C4-2B (cell line): ENCODE measurements around the gene WFIKKN1.

Experiments
- H3K27ac ChIP-seq: fragments of 450-650 bp; 2 replicates; pipeline ENCODE4 v1.5.1; 2017
- ZFX ChIP-seq: fragments of 450-650 bp; IDR thresholded peaks from 2 replicates; pipeline ENCODE4 v1.6.1; 2017
- TF ChIP-seq, protein P1 (sequence below): fragments of 450-650 bp; conservative IDR thresholded peaks from 2 replicates; pipeline ENCODE4 v1.5.1; 2017; ENCODE audit warnings: mild to moderate bottlenecking

WFIKKN1 gene

DNA sequence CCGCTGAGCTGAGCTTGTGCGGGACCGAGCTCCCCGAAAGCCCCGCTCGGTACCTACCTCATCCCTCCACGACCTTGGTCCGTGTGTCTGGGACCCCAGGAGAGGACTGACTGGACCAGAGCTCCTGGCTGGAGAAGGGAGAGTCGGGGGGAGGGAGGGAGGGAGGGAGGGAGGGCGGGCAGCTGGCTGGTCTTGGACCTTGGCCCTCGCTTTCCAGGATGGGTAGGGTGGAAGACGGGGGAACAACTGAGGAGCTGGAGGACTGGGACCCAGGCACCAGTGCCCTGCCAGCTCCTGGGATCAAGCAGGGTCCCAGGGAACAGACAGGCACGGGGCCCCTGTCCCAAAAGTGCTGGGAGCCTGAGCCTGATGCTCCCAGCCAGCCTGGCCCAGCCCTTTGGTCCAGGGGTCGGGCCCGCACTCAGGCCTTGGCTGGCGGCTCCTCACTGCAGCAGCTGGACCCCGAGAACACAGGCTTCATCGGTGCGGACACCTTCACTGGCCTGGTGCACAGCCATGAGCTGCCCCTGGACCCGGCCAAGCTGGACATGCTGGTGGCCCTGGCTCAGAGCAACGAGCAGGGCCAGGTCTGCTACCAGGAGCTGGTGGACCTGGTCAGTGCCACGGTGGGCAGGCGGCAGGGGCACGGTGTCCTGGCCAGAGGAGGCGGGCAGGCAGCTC lies 45.2 kb downstream of the WFIKKN1 start:
- TF ChIP-seq ZFX: no peak
- TF ChIP-seq, protein P1, sequence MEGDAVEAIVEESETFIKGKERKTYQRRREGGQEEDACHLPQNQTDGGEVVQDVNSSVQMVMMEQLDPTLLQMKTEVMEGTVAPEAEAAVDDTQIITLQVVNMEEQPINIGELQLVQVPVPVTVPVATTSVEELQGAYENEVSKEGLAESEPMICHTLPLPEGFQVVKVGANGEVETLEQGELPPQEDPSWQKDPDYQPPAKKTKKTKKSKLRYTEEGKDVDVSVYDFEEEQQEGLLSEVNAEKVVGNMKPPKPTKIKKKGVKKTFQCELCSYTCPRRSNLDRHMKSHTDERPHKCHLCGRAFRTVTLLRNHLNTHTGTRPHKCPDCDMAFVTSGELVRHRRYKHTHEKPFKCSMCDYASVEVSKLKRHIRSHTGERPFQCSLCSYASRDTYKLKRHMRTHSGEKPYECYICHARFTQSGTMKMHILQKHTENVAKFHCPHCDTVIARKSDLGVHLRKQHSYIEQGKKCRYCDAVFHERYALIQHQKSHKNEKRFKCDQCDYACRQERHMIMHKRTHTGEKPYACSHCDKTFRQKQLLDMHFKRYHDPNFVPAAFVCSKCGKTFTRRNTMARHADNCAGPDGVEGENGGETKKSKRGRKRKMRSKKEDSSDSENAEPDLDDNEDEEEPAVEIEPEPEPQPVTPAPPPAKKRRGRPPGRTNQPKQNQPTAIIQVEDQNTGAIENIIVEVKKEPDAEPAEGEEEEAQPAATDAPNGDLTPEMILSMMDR: no peak
- no peak overlapping the region for H3K27ac ChIP-seq

DNA sequence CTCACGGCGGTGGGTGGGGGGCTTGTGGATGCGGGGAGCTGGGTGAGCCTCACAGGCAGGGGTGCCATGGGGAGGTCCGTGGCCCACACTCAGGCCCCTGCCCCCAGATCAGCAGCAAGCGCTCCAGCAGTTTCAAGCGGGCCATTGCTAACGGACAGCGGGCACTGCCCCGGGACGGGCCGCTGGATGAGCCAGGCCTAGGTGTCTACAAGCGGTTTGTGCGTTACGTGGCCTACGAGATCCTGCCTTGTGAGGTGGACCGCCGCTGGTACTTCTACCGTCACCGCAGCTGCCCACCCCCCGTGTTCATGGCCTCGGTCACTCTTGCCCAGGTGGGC lies 45.7 kb downstream of the WFIKKN1 start:
- TF ChIP-seq, protein P1: no peak
- TF ChIP-seq ZFX: no peak
- H3K27ac ChIP-seq: no peak overlapping the region

DNA sequence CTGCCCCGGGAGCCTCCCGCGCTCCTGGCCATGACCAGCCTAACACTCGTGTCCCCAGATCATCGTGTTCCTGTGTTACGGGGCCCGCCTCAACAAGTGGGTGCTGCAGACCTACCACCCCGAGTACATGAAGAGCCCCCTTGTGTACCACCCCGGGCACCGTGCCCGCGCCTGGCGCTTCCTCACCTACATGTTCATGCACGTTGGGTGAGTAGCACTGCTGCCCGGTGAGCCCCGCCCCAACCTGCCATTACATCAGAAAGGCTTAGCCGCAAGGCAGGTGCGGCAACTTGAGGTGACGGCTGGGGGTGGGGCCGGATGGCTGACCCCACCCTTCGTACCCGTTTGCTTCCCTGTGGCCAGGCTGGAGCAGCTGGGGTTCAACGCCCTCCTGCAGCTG lies 46.1 kb downstream of the WFIKKN1 start:
- TF ChIP-seq ZFX: no peak
- TF ChIP-seq, protein P1: no peak
- H3K27ac ChIP-seq: no peak overlapping the region

DNA sequence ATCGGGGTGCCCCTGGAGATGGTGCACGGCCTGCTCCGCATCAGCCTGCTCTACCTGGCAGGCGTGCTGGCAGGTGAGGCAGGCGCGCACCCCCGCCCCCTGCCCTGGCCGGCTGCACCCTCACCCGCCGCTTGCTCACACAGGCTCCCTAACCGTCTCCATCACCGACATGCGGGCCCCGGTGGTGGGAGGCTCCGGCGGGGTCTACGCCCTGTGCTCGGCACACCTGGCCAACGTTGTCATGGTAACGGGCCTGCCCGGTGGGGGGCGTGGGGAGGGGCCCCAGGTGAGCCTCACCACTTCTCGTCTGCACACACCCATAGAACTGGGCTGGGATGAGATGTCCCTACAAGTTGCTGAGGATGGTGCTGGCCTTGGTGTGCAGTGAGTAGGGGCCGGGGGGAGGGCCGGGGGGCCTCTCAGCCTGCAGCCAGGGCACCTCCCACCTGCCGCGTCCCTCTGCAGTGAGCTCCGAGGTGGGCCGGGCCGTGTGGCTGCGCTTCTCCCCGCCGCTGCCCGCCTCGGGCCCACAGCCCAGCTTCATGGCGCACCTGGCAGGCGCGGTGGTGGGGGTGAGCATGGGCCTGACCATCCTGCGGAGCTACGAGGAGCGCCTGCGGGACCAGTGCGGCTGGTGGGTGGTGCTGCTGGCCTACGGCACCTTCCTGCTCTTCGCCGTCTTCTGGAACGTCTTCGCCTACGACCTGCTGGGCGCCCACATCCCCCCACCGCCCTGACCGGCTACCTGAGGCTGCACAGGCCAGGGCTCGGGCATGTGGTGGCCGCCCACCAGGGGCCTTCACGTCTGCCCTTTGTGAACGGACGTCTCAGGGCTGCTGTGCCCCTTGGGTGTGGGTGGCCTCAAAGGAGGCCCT lies 46.8 kb downstream of the WFIKKN1 start:
- peak overlapping the region; percentile 94; the same call in 1 of the 2 replicates for H3K27ac ChIP-seq
- TF ChIP-seq, protein P1: no peak
- no peak for TF ChIP-seq ZFX

DNA sequence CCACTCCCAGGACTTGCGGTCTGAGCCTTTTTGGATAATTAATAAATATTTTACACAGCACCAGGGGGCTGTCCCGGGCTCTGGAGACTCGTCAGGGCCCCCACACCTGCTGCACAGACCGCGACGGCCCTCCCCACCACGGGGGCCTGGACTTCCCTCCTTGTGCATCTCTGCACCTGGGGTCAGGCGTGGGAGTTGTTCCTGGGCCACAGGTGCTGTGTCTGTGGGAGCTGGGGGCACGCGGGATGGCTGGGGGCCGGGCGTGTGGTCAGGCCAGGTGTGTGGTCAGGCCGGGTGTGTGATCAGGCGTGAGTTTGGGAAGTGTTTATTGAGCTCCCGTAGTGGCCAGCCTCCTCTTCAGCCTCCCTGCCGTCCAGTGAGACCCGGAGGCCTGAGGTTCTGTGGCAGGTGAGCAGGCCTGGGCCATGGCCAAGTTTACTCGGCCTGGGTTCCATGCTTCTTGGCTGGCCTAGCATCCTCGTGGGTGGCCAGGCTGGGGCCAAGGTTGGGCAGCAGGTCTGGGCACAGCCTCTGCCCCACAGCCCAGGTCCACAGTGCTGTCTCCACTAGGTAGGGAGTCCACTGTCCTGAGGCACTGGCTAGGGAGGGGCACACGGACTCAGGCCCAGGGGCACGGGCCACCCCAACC lies 47.5 kb downstream of the WFIKKN1 start:
- H3K27ac ChIP-seq: peak overlapping the region; percentile 94
- no peak for TF ChIP-seq ZFX
- TF ChIP-seq, protein P1: no peak

DNA sequence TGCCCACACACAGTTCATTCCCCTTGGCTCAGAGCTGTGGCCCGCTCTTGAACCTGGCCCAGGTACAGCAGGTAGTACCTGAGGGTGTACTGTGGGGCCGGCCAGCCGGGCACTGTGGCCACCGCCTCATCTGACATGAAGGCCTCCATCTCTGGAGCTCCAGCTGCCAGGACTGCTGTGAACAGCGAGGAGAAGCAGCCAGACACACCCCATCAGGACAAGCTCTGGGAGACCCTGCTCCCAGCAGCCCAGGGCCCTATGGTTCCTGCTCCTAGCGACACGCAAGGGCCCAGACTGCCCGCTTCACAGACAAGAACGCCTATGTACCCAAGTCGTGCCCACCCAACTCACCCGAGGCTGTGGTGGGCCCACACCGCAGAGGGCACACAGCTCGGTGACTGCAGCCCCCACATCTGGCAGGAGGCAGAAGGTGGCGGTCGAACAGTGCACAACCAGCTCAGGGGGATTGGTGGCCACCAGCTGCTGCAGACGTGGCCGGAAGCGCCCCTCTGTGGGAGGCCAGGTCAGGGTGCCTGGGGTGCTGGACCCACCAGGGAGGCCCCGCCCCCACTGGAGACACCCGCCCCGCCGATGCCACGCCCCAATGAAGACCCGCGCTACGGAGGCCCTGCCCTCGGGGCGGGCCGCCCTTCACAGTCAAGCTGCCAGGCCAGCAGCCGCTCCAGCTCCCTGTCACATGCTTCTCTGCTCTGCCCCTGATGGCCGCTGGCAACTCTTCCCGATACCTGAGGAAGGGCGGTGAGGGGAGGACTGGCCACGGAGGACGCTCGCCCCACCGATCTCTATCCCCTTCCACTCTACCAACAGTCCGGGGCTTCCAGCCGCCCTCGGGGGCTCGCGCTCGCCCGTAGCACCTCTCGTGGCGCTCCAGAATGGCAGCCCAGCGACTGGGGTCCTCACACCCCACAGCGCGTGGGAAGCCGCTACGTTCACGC lies 48.4 kb downstream of the WFIKKN1 start:
- peak overlapping the region; percentile 94 for H3K27ac ChIP-seq
- TF ChIP-seq, protein P1: no peak
- TF ChIP-seq ZFX: no peak
